HEK293 (cell line): Measurements from ENCODE around the gene GALC.

Experiments
- CTCF ChIA-PET: fragments of 350-600 bp; formaldehyde crosslinking; extraction: SDS; loops from one replicate; lab custom pipeline; 2021; ENCODE audit warnings: antibody characterized with exemption; lab: Yijun Ruan, JAX
- POLR2A ChIA-PET: fragments of 300-600 bp; formaldehyde crosslinking; extraction: SDS; loops from one replicate; lab custom pipeline; 2020; ENCODE audit warnings: antibody characterized with exemption, inconsistent platforms; lab: Yijun Ruan, JAX
- H3K27ac ChIP-seq: fragments of 200-500 bp; sonication (Bioruptor generic); 2 replicates; pipeline ENCODE4 v1.5.1; 2014; ENCODE audit warnings: low read depth, low read length, control low read depth, inconsistent platforms; ENCODE audit errors: extremely low read depth
- H3K36me3 ChIP-seq, 2 experiments: fragments of 200-500 bp in 1 of 2; sonication (Bioruptor generic) in 1 of 2; 1 replicate in 1 of 2; 2 replicates in 1 of 2; pipeline ENCODE4 v1.5.1; 2014 to 2017; ENCODE audit warnings: inconsistent platforms in 2 of 2, low read length in 2 of 2; ENCODE audit not compliant: control insufficient read depth in 2 of 2, insufficient read depth in 1 of 2
- H3K4me1 ChIP-seq: fragments of 200-500 bp; sonication (Bioruptor generic); 2 replicates; pipeline ENCODE4 v1.5.1; 2014; ENCODE audit warnings: mild to moderate bottlenecking, low read length, inconsistent platforms; ENCODE audit not compliant: control insufficient read depth, insufficient read depth
- H3K4me3 ChIP-seq: 2 replicates; pipeline ENCODE4 v1.5.1; 2011; ENCODE audit warnings: low read depth, mild to moderate bottlenecking, control low read depth, low read length, moderate library complexity
- H3K9me3 ChIP-seq: fragments of 200-500 bp; sonication (Bioruptor generic); 2 replicates; pipeline ENCODE4 v1.5.1; 2014; ENCODE audit warnings: low read depth, low read length, inconsistent platforms; ENCODE audit not compliant: control insufficient read depth, insufficient read depth
- GFI1B ChIP-seq: fragments of 450-650 bp; formaldehyde crosslinking; IDR thresholded peaks from 2 replicates; pipeline ENCODE4 v1.5.1; 2016; ENCODE audit warnings: missing biosample characterization, missing genetic modification characterization
- GLIS1 ChIP-seq: fragments of 450-650 bp; formaldehyde crosslinking; IDR thresholded peaks from 2 replicates; pipeline ENCODE4 v1.5.1; 2016; ENCODE audit warnings: missing biosample characterization, missing genetic modification characterization
- GLIS2 ChIP-seq: fragments of 450-650 bp; formaldehyde crosslinking; IDR thresholded peaks from 2 replicates; pipeline ENCODE4 v1.5.1; 2016; ENCODE audit warnings: missing biosample characterization, missing genetic modification characterization
- KLF1 ChIP-seq: fragments of 450-650 bp; formaldehyde crosslinking; IDR thresholded peaks from 2 replicates; pipeline ENCODE4 v1.5.1; 2016; ENCODE audit warnings: missing biosample characterization, missing genetic modification characterization
- KLF7 ChIP-seq: fragments of 450-650 bp; formaldehyde crosslinking; IDR thresholded peaks from 2 replicates; pipeline ENCODE4 v1.5.1; 2016; ENCODE audit warnings: missing biosample characterization, missing genetic modification characterization, borderline replicate concordance
- KLF9 ChIP-seq: fragments of 450-650 bp; formaldehyde crosslinking; IDR thresholded peaks from 2 replicates; pipeline ENCODE4 v1.5.1; 2016; ENCODE audit warnings: missing biosample characterization, missing genetic modification characterization, low read depth
- OSR2 ChIP-seq: fragments of 450-650 bp; formaldehyde crosslinking; IDR thresholded peaks from 2 replicates; pipeline ENCODE4 v1.5.1; 2016; ENCODE audit warnings: missing biosample characterization, missing genetic modification characterization
- SCRT1 ChIP-seq: fragments of 450-650 bp; formaldehyde crosslinking; IDR thresholded peaks from 2 replicates; pipeline ENCODE4 v1.5.1; 2016; ENCODE audit warnings: missing biosample characterization, missing genetic modification characterization, borderline replicate concordance
- SP2 ChIP-seq: fragments of 450-650 bp; formaldehyde crosslinking; IDR thresholded peaks from 2 replicates; pipeline ENCODE4 v1.5.1; 2016; ENCODE audit warnings: missing biosample characterization, missing genetic modification characterization
- SP3 ChIP-seq: fragments of 450-650 bp; formaldehyde crosslinking; IDR thresholded peaks from 2 replicates; pipeline ENCODE4 v1.5.1; 2016; ENCODE audit warnings: missing biosample characterization, missing genetic modification characterization
- SP7 ChIP-seq: fragments of 450-650 bp; formaldehyde crosslinking; IDR thresholded peaks from 2 replicates; pipeline ENCODE4 v1.5.1; 2016; ENCODE audit warnings: missing biosample characterization, missing genetic modification characterization
- YY1 ChIP-seq: fragments of 450-650 bp; formaldehyde crosslinking; IDR thresholded peaks from 2 replicates; pipeline ENCODE4 v1.5.1; 2018; ENCODE audit warnings: missing biosample characterization, missing genetic modification characterization
- YY2 ChIP-seq: fragments of 450-650 bp; formaldehyde crosslinking; IDR thresholded peaks from 2 replicates; pipeline ENCODE4 v1.5.1; 2016; ENCODE audit warnings: missing biosample characterization, missing genetic modification characterization
- ZBTB17 ChIP-seq: fragments of 450-650 bp; formaldehyde crosslinking; IDR thresholded peaks from 2 replicates; pipeline ENCODE4 v1.5.1; 2016; ENCODE audit warnings: missing biosample characterization, missing genetic modification characterization
- ZBTB48 ChIP-seq: fragments of 450-650 bp; formaldehyde crosslinking; IDR thresholded peaks from 2 replicates; pipeline ENCODE4 v1.5.1; 2016; ENCODE audit warnings: missing biosample characterization, missing genetic modification characterization
- ZBTB6 ChIP-seq: fragments of 450-650 bp; formaldehyde crosslinking; IDR thresholded peaks from 2 replicates; pipeline ENCODE4 v1.5.1; 2017; ENCODE audit warnings: missing biosample characterization, missing genetic modification characterization
- ZIC2 ChIP-seq: fragments of 450-650 bp; formaldehyde crosslinking; IDR thresholded peaks from 2 replicates; pipeline ENCODE4 v1.5.1; 2016; ENCODE audit warnings: missing biosample characterization, missing genetic modification characterization
- ZNF112 ChIP-seq: fragments of 450-650 bp; formaldehyde crosslinking; IDR thresholded peaks from 2 replicates; pipeline ENCODE4 v1.5.0; 2017; ENCODE audit warnings: missing biosample characterization, missing genetic modification characterization
- ZNF175 ChIP-seq: fragments of 450-650 bp; formaldehyde crosslinking; IDR thresholded peaks from 2 replicates; pipeline ENCODE4 v1.5.1; 2016; ENCODE audit warnings: missing biosample characterization, missing genetic modification characterization
- ZNF184 ChIP-seq: fragments of 450-650 bp; IDR thresholded peaks from 2 replicates; pipeline ENCODE4 v1.5.1; 2018; ENCODE audit warnings: missing biosample characterization, mild to moderate bottlenecking, missing genetic modification characterization
- ZNF280D ChIP-seq: fragments of 450-650 bp; formaldehyde crosslinking; IDR thresholded peaks from 2 replicates; pipeline ENCODE4 v1.5.1; 2016; ENCODE audit warnings: missing biosample characterization, missing genetic modification characterization
- ZNF324 ChIP-seq: fragments of 450-650 bp; formaldehyde crosslinking; IDR thresholded peaks from 2 replicates; pipeline ENCODE4 v1.5.1; 2016; ENCODE audit warnings: missing biosample characterization, missing genetic modification characterization
- ZNF335 ChIP-seq: fragments of 450-650 bp; formaldehyde crosslinking; conservative IDR thresholded peaks from 2 replicates; pipeline ENCODE4 v1.5.1; 2016; ENCODE audit warnings: missing biosample characterization, missing genetic modification characterization
- ZNF473 ChIP-seq: fragments of 450-650 bp; formaldehyde crosslinking; IDR thresholded peaks from 2 replicates; pipeline ENCODE4 v1.5.1; 2017; ENCODE audit warnings: missing biosample characterization, missing genetic modification characterization
- ZNF501 ChIP-seq: fragments of 450-650 bp; formaldehyde crosslinking; IDR thresholded peaks from 2 replicates; pipeline ENCODE4 v1.5.1; 2016; ENCODE audit warnings: missing biosample characterization, missing genetic modification characterization
- ZNF561 ChIP-seq: fragments of 450-650 bp; IDR thresholded peaks from 2 replicates; pipeline ENCODE4 v1.5.1; 2018; ENCODE audit warnings: missing biosample characterization, missing genetic modification characterization, borderline replicate concordance
- ZNF571 ChIP-seq: fragments of 450-650 bp; formaldehyde crosslinking; IDR thresholded peaks from 2 replicates; pipeline ENCODE4 v1.5.0; 2017; ENCODE audit warnings: missing biosample characterization, missing genetic modification characterization
- ZNF629 ChIP-seq: fragments of 450-650 bp; formaldehyde crosslinking; IDR thresholded peaks from 2 replicates; pipeline ENCODE4 v1.5.1; 2017; ENCODE audit warnings: missing biosample characterization, missing genetic modification characterization
- ZNF658 ChIP-seq: fragments of 450-650 bp; formaldehyde crosslinking; IDR thresholded peaks from 2 replicates; pipeline ENCODE4; 2016; ENCODE audit warnings: missing biosample characterization, missing genetic modification characterization
- ZNF660 ChIP-seq: fragments of 450-650 bp; IDR thresholded peaks from 2 replicates; pipeline ENCODE4 v1.5.1; 2018; ENCODE audit warnings: missing biosample characterization, mild to moderate bottlenecking, missing genetic modification characterization
- ZNF670 ChIP-seq: fragments of 450-650 bp; formaldehyde crosslinking; IDR thresholded peaks from 2 replicates; pipeline ENCODE4 v1.5.1; 2016; ENCODE audit warnings: missing biosample characterization, missing genetic modification characterization, low read depth
- ZNF692 ChIP-seq: fragments of 450-650 bp; formaldehyde crosslinking; IDR thresholded peaks from 2 replicates; pipeline ENCODE4 v1.5.1; 2016; ENCODE audit warnings: missing biosample characterization, missing genetic modification characterization
- ZNF701 ChIP-seq: fragments of 450-650 bp; formaldehyde crosslinking; IDR thresholded peaks from 2 replicates; pipeline ENCODE4 v1.5.1; 2016; ENCODE audit warnings: missing biosample characterization, missing genetic modification characterization
- ZNF76 ChIP-seq: fragments of 450-650 bp; formaldehyde crosslinking; IDR thresholded peaks from 2 replicates; pipeline ENCODE4; 2016; ENCODE audit warnings: low read depth, missing biosample characterization, missing genetic modification characterization, borderline replicate concordance
- ZXDB ChIP-seq: fragments of 450-650 bp; formaldehyde crosslinking; IDR thresholded peaks from 2 replicates; pipeline ENCODE4 v1.5.1; 2016; ENCODE audit warnings: missing biosample characterization, missing genetic modification characterization

Gene GALC

GRCh38 chr14:87992718-87993628 is at the start of gene GALC:
TSS of gene GALC (minus strand) at chr14:87993182. CDS start at chr14:87993164, 18 bp downstream.
- no peaks in the 10 kb centered on the region for H3K4me1 ChIP-seq
- POLR2A ChIA-PET: no interaction called here
- no peaks in the 10 kb centered on the region for H3K36me3 ChIP-seq
- CTCF ChIA-PET: interaction anchor here (2.6 kb wide), 1 partner anchor 20 kb away, joined by 16 read pairs; no protein-coding TSS in a partner anchor
- no peaks in the 10 kb centered on the region for H3K9me3 ChIP-seq
- peak within 1 kb of the TSS; percentile 41 for H3K4me3 ChIP-seq
- peak within 1 kb of the TSS; percentile 52; the same call in 1 of the 2 replicates for H3K27ac ChIP-seq
- peak; percentile 90 for TF ChIP-seq YY1 (tag by site-specific recombination)
- no peak for TF ChIP-seq ZNF280D (tag by site-specific recombination)
- no peak for TF ChIP-seq ZNF571 (tag by site-specific recombination)
- TF ChIP-seq ZNF76 (tag by site-specific recombination): peak; percentile 33; the same call in 1 of the 2 replicates
- no peak for TF ChIP-seq KLF7 (tag by site-specific recombination)
- TF ChIP-seq ZNF501 (tag by site-specific recombination): no peak
- 0 out of 2 replicates have a peak, but pooled peaks have one; percentile 22 for TF ChIP-seq ZNF660
- no peak for TF ChIP-seq ZNF692 (tag by site-specific recombination)
- no peak for TF ChIP-seq ZNF701 (tag by site-specific recombination)
- TF ChIP-seq ZNF473 (tag by site-specific recombination): no peak
- no peak for TF ChIP-seq ZNF561
- no peak for TF ChIP-seq KLF1 (tag by site-specific recombination)
- TF ChIP-seq ZBTB17 (tag by site-specific recombination): peak; percentile 61; the same call in 1 of the 2 replicates
- peak; percentile 24; the same call in 1 of the 2 replicates for TF ChIP-seq ZNF629 (tag by site-specific recombination)
- peak; percentile 8; the same call in 1 of the 2 replicates for TF ChIP-seq GLIS2 (tag by site-specific recombination)
- TF ChIP-seq ZNF175: no peak
- TF ChIP-seq GLIS1 (tag by site-specific recombination): peak; percentile 12; the same call in 1 of the 2 replicates
- no peak for TF ChIP-seq GFI1B (tag by site-specific recombination)
- TF ChIP-seq SP3: peak; percentile 48
- TF ChIP-seq ZIC2 (tag by site-specific recombination): peak; percentile 24; the same call in 1 of the 2 replicates
- TF ChIP-seq YY2 (tag by site-specific recombination): peak; percentile 78; the same call in 1 of the 2 replicates
- no peak for TF ChIP-seq ZNF184 (tag by site-specific recombination)
- TF ChIP-seq ZNF112: no peak
- TF ChIP-seq ZNF324 (tag by site-specific recombination): no peak
- TF ChIP-seq ZBTB6 (tag by site-specific recombination): no peak
- TF ChIP-seq ZNF335 (tag by site-specific recombination): peak; percentile 53
- peak; percentile 41; the same call in 1 of the 2 replicates for TF ChIP-seq OSR2 (tag by site-specific recombination)
- 0 out of 2 replicates have a peak, but pooled peaks have one; percentile 24 for TF ChIP-seq KLF9 (tag by site-specific recombination)
- TF ChIP-seq ZXDB (tag by site-specific recombination): 0 out of 2 replicates have a peak, but pooled peaks have one; percentile 53
- TF ChIP-seq ZBTB48 (tag by site-specific recombination): peak; percentile 48; the same call in 1 of the 2 replicates
- TF ChIP-seq SCRT1 (tag by site-specific recombination): no peak
- TF ChIP-seq SP2 (tag by site-specific recombination): peak; percentile 46
- no peak for TF ChIP-seq ZNF658
- no peak for TF ChIP-seq ZNF670 (tag by site-specific recombination)
- 0 out of 2 replicates have a peak, but pooled peaks have one; percentile 32 for TF ChIP-seq SP7
